B cell (primary cell): ENCODE measurements around the gene FXYD4.
"Not testable (repeated sequence)": the region's sequence is repeated elsewhere in the genome, so short reads cannot be mapped to it uniquely, and the experiment has no call there.

Experiments used
- EZH2 ChIP-seq: IDR thresholded peaks from 2 replicates; pipeline ENCODE4 v1.6.1; 2012; ENCODE audit warnings: borderline replicate concordance, low read depth, mild to moderate bottlenecking, moderate library complexity, low read length; ENCODE audit not compliant: insufficient read depth, poor library complexity, severe bottlenecking
- TF ChIP-seq, protein P1 (sequence below): fragments of 200-600 bp; IDR thresholded peaks from one replicate; pipeline ENCODE4 v1.8.0; 2022; ENCODE audit warnings: antibody characterized with exemption, mild to moderate bottlenecking

DNA sequence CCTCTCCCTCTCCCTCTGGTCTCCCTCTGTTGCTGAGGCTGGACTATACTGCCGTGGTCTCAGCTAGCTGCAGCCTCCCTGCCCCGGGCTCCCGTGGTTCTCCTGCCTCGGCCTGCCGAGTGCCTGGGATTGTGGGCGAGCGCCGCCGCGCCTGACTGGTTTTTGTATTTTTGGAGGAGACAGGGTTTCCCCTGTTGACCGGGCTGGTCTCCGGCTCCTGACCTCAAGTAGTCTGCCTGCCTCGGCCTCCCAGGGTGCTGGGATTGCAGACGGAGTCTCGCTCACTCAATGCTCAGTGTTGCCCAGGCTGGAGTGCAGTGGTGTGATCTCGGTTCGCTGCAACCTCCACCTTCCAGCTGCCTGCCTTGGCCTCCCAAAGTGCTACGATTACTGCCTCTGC, 42.6 kb upstream of the FXYD4 start:
- TF ChIP-seq, protein P1, sequence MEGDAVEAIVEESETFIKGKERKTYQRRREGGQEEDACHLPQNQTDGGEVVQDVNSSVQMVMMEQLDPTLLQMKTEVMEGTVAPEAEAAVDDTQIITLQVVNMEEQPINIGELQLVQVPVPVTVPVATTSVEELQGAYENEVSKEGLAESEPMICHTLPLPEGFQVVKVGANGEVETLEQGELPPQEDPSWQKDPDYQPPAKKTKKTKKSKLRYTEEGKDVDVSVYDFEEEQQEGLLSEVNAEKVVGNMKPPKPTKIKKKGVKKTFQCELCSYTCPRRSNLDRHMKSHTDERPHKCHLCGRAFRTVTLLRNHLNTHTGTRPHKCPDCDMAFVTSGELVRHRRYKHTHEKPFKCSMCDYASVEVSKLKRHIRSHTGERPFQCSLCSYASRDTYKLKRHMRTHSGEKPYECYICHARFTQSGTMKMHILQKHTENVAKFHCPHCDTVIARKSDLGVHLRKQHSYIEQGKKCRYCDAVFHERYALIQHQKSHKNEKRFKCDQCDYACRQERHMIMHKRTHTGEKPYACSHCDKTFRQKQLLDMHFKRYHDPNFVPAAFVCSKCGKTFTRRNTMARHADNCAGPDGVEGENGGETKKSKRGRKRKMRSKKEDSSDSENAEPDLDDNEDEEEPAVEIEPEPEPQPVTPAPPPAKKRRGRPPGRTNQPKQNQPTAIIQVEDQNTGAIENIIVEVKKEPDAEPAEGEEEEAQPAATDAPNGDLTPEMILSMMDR, result not testable (repeated sequence)
- TF ChIP-seq EZH2, result not testable (repeated sequence)
